HG03139 (cell line): ENCODE results near the gene DNAL4.
A peak's percentile ranks its signal among the peaks of the same experiment; 100 is the strongest.

Experiments
- ATAC-seq: cut with Tn5 transposase; IDR thresholded peaks from one replicate; pipeline ENCODE4 v1.9.1; 2021; ENCODE audit not compliant: unreplicated experiment

Gene DNAL4

GRCh38 chr22:38793721-38794466 lies at the start of gene DNAL4:
TSS of gene DNAL4 (minus strand) at chr22:38794143. CDS start at chr22:38782731, 11,412 bp downstream.
- peak; percentile 90 for ATAC-seq

- no peak for ATAC-seq
These were observed 49.3 kb upstream of the DNAL4 start for GRCh38 chr22:38843201-38843656.

GRCh38 chr22:38842512-38843200 lies 48.7 kb upstream of the DNAL4 start:
- ATAC-seq = no peak

- ATAC-seq = no peak
These were observed 47.7 kb upstream of the DNAL4 start for GRCh38 chr22:38841635-38842034.

GRCh38 chr22:38841211-38841610 lies 47.3 kb upstream of the DNAL4 start:
- no peak for ATAC-seq

GRCh38 chr22:38840129-38840528 lies 46.2 kb upstream of the DNAL4 start:
- ATAC-seq = no peak

- ATAC-seq = no peak
These were observed 45.7 kb upstream of the DNAL4 start for GRCh38 chr22:38839686-38840085.

GRCh38 chr22:38837414-38837928 lies 43.5 kb upstream of the DNAL4 start:
- ATAC-seq = no peak

- no peak for ATAC-seq
These were observed 42.0 kb upstream of the DNAL4 start for GRCh38 chr22:38835888-38836301.

GRCh38 chr22:38834991-38835390 lies 41.0 kb upstream of the DNAL4 start:
- ATAC-seq = no peak

- ATAC-seq = no peak
These were observed 40.4 kb upstream of the DNAL4 start for GRCh38 chr22:38834215-38834953.

- no peak for ATAC-seq
These were observed 39.1 kb upstream of the DNAL4 start for GRCh38 chr22:38833061-38833460.

- no peak for ATAC-seq
These were observed 38.3 kb upstream of the DNAL4 start for GRCh38 chr22:38832005-38832978.

- ATAC-seq = no peak
These were observed 37.4 kb upstream of the DNAL4 start for GRCh38 chr22:38831166-38831945.

GRCh38 chr22:38830845-38831108 lies 36.8 kb upstream of the DNAL4 start:
- ATAC-seq = no peak

GRCh38 chr22:38830026-38830844 lies 36.3 kb upstream of the DNAL4 start:
- ATAC-seq = no peak

- ATAC-seq = no peak
These were observed 35.5 kb upstream of the DNAL4 start for GRCh38 chr22:38829485-38829884.

- ATAC-seq = no peak
These were observed 34.8 kb upstream of the DNAL4 start for GRCh38 chr22:38828616-38829205.

- ATAC-seq = no peak
These were observed 34.2 kb upstream of the DNAL4 start for GRCh38 chr22:38828191-38828590.
